GM18507 (cell line): ENCODE data around the gene TMEM220.
"Not testable (repeated sequence)": the region's sequence is repeated elsewhere in the genome, so short reads cannot be mapped to it uniquely, and the experiment has no call there.

Source experiments
- DNase-seq: peaks from one replicate; pipeline ENCODE4 v3.0.0; 2011; ENCODE audit warnings: low read depth; ENCODE audit not compliant: insufficient read length; ENCODE audit errors: extremely low spot score
- FAIRE-seq: peaks from 2 replicates; lab custom pipeline; 2011; peaks lifted over from hg19 to GRCh38; lab: Jason Lieb, UNC

The TMEM220 gene

DNA sequence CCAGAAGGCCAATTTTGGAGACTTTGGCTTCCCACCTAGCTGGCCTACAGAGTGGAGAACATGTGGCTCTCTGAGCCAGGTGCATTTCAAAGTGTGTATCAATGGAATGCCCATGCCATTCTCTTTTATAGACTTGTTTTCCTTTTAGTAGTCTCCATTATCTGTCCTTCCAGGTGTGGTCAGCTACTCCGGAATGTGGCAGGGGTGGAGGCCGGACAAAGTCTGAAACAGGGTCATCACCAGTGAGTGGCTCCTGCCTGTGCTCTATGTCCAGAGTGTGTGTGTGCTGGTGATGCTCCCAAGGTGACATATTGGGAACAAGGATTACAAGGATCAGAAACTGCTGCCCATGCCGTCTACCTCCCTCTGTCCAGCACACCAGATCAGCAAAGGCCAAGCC is 3.8 kb upstream of the TMEM220 start:
- no peak for DNase-seq
- FAIRE-seq, result no peak

DNA sequence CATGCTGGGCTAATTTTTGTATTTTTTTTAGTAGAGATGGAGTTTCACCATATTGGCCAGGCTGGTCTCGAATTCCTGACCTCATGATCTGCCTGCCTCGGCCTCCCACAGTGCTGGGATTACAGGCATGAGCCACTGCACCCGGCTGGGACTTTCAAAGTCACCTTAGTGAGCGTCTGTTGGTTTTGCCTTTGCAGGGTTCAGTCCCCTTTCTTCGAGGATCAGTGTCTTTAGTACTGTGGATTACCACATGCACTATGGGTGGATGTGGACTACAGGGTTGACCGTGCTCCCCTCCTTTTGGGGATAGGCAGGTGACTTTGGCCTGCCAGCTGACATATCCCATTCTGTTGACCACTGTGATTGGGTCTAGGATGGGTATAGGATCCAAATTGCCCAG is 2.3 kb upstream of the TMEM220 start:
- DNase-seq, FAIRE-seq: not testable (repeated sequence)

DNA sequence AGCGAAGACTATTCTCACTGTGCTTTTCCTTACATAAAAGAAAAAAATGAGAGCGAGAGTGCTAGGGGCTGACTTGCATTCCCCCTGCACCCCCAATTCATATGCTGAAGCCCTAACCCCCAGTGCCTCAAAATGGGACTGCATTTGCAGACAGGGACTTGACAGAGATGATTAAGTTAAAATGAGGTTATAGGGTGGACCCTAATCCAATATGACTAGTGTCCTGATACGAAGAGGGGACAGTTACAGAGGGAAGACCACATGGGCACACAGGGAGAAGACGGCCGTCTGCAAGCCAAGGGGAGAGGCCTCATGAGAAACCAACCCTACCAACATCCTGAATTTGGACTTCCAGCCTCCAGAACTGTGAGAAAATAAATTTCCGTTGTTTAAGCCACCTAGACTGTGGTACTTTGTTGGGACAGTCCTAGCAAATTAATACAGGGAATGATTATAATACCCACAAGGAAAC is 1.6 kb upstream of the TMEM220 start:
- DNase-seq (no peak), FAIRE-seq (no peak)

DNA sequence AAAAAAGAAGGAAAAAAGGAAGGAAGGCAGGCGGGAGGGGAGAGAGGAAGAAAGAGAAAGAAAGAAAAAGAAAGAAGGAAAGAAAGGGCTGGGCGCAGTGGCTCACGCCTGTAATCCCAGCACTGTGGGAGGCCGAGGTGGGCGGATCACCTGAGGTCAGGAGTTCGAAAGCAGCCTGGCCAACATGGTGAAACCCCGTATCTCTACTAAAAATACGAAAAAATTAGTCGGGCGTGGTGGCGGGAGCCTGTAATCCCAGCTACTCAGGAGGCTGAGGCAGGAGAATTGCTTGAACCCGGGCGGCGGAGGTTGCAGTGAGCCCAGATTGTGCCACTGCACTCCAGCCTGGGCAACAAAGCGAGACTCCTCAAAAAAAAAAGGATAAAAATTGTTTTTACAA is 424 bp upstream of the TMEM220 start:
- FAIRE-seq, DNase-seq: not testable (repeated sequence)

DNA sequence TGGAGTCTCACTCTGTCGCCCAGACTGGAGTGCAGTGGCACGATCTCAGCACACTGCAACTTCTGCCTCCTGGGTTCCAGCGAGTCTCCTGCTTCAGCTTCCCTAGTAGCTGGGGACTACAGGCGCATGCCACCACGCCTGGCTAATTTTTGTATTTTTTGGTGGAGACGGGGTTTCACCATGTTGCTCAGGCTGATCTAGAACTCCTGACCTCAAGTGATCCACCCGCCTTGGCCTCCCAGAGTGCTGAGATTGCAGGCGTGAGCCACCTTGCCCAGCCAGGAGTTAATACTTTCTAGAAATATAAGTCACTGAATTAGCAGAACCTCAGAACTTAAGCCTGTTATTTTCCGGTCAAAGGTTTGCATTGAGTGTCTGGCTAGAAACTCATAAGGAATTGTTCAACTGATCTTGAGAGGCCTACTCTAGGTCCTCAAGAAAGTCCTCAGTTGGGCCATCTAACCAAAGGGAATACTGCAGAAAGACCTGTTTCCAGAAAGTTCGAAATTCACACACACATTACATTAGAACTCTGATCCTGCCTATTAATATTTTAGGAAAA is 1.4 kb downstream of the TMEM220 start:
- no peak for DNase-seq
- no peak for FAIRE-seq

DNA sequence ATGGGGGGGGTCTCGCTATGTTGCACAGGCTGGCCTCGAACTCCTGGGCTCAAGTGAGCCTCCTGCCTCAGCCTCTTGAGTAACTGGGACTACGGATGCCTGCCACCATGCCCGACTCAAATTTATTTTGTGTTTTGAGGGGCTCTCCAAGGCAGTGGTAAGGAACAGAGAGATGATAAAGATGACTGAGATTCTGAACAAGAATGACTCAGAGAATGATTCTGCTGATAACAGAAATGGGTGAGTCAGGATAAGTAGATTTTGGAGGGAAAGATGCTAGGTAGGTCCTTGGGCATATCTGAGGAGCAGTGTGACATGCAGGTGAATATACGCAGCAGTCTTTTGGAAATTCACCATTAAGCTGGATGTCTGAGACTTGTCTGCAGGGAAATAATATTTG is 2.6 kb downstream of the TMEM220 start:
- FAIRE-seq (no peak), DNase-seq (no peak)

DNA sequence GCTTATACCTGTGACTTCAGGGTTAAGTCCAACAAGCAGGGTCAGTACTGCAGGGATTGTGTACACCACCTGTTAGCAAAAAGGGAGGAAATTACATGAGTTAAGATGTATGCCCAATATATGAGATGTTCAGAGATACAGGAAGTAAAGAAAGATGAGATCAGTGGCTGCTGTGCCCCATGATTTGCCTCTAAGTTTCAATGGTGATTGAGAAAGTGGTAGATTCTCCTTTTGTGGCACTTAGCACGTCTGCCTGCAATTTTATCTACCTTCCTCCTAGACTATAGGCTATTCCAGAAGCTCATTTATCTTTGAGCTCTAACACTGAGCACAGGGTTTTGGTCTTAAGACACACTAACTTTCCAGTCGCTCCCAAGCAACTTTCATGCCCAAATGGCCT is 3.6 kb downstream of the TMEM220 start:
- no peak for DNase-seq
- FAIRE-seq, result no peak

DNA sequence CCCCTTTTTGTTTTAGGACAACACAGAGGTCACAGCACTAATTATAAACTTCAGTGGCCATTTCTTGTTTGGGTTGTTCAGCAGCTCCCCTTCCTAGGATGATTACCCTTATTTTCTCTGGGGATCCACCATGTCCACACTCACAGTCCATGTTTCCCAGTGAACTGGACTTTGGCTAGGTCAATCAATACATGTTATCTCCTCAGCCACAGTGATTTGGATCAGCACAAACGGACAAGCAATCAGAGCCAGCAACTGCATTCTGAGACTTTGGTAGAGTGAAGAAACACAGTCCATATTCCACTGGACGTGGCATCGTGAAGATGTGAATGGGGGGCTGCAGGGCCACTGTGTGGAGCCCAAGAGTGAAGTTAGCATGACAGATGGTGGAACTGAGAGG is 4.6 kb downstream of the TMEM220 start:
- FAIRE-seq (no peak), DNase-seq (no peak)

DNA sequence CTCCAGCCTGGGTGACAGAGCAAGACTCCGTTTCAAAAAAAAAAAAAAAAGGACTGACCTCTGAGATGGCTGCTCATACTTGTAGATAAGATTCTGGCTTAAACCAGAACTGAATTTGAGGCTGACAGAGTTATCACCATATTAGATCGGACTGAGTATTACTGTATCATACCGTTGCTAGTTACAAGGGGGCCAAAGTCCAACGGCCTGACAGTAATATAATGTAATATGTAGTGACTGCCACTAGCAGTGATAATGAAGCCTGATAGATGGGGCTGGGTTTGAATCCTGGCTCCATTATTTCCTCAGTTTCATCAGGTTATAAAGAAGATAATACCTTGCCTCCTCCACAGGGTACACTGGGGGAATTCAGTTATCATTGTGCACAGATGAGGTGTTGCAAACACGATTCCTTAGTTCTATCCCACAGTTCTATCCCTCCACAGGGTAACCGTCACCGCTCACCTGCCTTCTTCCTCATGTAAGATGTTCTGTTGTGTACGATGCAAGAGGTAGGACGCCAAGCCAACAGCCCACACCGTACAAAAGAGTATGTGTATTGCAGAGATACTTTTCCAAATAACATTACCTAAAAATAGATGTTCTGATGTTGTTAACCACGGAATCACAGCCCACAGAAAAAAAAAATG is 5.2 kb downstream of the TMEM220 start:
- no peak for FAIRE-seq
- DNase-seq, result no peak

DNA sequence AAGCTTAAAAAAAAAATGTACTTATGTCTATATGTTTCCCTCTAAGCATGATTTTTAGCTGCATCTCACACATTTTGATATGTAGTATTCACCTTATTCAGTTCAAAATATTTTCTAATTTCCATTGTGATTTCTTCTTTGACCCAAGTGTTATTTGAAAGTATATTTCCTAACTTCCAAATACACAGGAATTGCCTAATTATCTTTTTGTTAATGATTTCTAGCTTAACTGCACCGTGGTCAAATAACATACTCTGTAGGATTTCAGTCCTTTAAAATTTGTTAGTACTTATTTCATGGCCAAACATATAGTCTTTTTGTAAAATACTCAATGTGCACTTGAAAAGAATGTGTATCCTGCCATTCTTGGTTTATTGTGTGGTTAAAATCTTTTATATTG is 11.3 kb downstream of the TMEM220 start:
- no peak for DNase-seq
- no peak for FAIRE-seq

DNA sequence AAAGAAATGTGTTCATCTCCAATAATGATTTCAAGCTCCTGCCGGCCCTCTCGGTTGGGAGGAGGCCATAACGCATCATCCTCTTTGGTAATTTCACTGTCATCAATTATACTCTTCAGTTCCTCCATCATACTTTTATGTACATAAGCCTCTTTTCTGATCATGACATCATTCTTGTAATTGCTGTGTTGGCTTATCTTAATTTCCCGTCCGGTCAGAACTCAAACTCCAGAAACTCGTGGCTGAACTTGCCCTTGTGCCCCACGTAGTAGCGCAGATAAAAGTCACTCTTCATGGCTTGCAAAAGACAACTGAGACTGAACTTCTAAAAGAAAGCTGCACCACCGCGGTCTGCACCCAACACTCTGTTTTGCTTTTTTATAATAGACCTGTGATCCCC is 13.6 kb downstream of the TMEM220 start:
- DNase-seq (no peak), FAIRE-seq (no peak)

DNA sequence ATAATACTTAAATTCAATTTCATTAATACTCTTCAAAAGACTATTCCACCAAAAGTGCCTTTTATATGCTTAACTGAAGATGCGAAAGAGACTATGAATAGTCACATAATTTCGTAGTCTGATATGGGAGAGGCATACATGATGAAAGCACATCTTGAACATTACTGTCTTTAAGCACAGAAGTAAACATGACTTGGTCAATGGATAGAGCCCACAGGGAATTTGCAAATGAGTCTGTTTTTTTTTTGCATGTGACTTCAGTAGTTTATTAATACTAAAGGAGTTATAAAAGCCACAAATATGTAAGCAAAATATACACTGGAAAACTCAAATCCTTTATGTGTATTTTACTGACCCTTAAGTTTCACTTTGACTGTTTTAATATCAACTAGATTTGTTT is 16.5 kb downstream of the TMEM220 start:
- DNase-seq (no peak), FAIRE-seq (no peak)

DNA sequence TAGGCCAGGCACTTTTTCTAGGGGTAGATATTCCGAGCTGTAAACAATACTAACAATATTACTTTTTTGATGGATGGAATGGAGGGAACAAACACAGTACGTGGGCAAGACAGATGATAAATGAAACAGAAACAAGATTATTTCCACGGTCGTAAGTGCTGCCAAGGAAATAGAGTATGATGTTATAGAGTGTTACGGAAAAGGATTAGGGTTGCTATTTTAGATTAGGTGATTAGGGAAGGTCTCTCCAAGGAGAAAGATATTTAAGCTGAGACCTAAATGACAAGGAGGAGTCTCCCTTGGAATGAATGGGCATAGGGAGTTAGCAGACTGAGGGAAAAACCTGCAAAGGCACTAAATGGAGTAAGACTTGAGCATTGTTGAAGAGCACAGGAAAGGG is 24.1 kb downstream of the TMEM220 start:
- FAIRE-seq, result no peak
- no peak for DNase-seq

DNA sequence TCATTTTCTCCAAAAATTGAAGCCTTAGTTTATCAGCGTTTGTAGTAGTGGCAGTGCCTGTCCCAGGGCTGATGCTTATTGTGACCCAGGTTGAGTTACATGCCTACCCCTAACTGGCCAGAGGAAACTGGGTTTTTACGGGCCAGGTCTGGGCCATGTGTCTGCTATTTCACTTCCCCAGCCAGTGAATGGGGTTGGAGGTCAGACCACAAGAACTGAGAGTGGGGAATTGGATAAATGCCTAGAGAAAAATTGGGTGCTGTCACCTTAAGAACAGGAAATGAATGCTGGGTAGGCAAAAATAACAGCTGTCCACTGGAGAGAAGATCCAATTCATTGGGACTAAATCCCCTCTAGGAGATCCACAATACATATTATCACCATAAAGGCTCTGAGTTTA is 27.2 kb downstream of the TMEM220 start:
- FAIRE-seq (peak; percentile 66), DNase-seq (no peak)

DNA sequence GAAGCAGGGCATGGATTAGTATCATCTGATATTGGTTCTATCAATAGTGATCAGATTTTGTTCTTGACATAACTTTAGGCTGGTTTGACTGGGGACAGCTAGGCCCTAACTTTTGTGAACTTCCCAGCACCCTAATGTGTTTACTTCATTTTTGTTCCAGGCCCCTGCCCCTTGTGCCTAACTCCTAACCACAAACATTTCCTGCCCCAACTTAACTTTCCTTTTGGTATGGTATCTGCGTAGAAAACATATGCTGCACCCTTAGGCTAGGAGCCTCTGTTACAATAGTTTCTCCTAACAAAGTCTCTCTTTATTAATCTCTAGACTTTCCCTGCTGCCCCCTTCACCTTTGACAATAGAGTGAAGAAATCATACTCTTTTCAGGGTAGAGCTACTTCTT is 30.0 kb downstream of the TMEM220 start:
- DNase-seq (no peak), FAIRE-seq (no peak)

DNA sequence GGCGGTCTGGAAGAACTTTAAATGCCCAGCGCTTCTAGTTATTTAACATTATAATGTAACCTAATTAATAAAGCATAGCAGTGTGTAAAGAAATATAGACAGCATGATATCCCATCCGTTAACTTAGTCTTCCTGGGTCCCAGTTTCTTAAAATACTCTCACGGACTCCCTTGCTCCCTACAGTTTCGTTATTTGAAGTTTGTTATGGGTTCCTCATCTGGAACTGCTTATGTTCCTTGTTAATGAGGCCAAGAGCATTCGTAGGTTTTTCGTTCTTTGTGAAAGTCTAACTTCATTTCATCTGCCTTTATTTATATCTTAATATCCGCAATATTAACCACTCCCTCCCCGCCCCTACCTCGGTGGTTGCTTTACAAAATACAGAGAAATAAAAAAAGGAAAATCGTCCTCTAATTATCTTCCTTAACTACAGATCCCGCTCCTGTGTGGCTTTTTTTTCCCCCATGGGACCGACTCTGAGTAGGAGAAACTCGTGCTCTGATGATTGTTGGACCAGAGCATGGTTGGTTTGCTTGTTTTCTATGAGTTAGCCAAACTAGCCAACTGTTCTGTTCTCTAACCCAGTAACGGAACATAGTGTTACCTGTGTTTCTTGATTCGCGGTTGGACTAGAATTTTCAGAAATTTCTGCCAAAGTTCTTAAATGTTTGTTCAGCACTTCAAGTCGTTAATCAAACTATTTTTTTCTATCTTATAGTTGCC is 31.6 kb downstream of the TMEM220 start:
- FAIRE-seq (no peak), DNase-seq (no peak)

DNA sequence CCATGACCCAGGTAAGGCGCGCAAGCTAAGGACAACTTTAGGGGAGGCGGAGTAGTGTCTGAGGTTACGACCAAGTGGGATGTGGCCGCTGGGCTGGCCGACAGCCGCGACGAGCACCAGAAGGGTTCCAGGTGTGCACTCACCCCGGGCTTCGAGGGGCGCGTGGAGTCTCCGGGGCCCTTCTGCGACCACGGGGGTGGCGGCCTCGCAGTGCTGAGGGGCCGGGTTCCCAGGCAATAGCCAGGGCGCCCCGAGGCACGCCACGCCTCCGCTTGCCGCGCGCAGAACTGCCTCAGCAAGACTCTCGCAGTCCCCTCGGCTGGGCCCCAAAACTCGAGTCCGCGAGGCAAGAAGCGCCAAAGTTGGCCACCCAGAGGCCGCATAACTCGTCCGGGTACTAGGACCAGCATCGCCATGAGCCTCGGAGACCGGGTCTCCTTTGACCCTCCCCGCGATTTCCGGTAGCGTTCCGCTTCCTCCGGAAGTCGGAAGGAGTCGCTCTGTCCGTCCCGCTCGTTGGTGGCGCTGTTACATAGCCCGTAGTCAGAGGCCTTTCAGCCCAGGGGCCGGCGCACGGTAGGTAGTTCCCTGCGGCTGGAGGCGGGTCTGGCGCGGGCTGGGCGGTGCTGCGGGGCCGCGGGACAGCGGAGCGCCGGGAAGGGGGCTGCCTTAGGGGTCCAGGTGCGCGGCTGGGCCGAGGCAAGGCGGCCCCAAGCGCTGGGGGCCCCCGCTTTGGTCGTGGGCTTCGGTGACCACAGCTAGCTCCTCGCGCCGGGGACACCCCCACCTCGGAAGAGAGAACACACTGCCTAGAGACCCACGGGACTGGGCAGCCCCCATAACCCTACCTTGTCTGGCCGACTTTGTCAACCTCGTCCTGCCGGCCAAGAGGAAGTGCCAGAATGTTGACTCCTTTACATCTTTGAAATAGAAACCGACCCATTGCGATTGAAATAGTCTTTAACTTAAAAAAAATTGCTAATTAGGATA is 32.4 kb downstream of the TMEM220 start, which contains the start of the genes ADPRM and SCO1:
Gene ADPRM (plus strand): TSS at position 503 of the 990 bp plus-strand sequence. CDS start 7,333 bp downstream, outside the sequence.
Gene SCO1 (minus strand): TSS at position 442 of the 990 bp plus-strand sequence. CDS start 26 bp downstream, at position 416.
- peak; percentile 96 for FAIRE-seq
- peak; percentile 74 for DNase-seq

DNA sequence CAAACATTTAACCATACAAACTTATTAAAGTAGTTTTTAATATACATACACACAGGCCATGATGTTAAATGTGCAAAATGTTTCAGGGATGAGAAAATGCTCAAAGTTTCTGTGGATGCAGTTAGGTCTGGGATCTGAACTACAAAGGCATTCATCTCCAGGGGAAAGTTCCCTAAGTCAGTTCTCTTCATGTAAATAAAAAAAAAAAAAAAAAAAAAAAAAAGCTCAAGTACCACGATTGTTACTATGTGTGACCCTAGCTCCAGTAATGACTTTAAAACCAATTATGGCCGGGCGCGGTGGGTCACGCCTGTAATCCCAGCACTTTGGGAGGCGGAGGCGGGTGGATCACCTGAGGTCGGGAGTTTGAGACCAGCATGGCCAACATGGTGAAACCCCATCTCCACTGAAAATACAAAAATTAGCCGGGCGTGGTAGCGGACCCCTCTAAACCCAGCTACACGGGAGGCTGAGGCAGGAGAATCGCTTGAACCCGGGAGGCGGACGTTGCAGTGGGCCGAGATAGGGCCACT is 33.9 kb downstream of the TMEM220 start:
- FAIRE-seq, DNase-seq: not testable (repeated sequence)

DNA sequence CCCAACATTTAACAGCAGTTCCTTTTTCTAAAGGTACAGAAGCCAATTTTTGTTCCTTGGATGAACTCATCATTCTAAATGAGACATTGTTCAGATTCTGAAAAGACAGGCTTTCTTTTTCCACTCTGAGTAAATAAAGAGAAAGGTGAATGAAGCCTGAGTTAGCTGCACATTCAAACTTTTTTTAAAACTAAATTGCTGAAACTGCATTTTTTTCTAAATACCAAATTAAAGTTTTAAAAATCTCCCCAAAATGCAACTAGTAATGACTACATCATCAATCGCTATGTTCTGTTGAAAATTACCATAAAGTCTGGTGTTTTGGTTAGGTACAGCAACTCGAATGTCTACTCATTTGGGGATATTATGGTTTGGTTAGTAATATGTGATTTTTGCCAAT is 42.3 kb downstream of the TMEM220 start:
- no peak for DNase-seq
- FAIRE-seq, result peak; percentile 56
